ENCODE measurements around the gene PTGR2.
A peak's percentile ranks its signal among the peaks of the same experiment; 100 is the strongest.
"Not testable (repeated sequence)": the region's sequence is repeated elsewhere in the genome, so short reads cannot be mapped to it uniquely, and the experiment has no call there.

PTGR2 gene

GRCh38 chr14:73833530-73834260 lies 17.9 kb upstream of the PTGR2 start:
- no peak for DNase-seq (ENCODE audit: low spot score)

GRCh38 chr14:73834261-73834625 lies 17.4 kb upstream of the PTGR2 start:
- no peak for DNase-seq (ENCODE audit: low spot score)

GRCh38 chr14:73838293-73839034 lies 13.2 kb upstream of the PTGR2 start:
- DNase-seq (ENCODE audit: low spot score) = not testable (repeated sequence)

GRCh38 chr14:73842201-73842600 lies 9.4 kb upstream of the PTGR2 start:
- DNase-seq (ENCODE audit: low spot score) = no peak

GRCh38 chr14:73842851-73843250 lies 8.8 kb upstream of the PTGR2 start:
- DNase-seq (ENCODE audit: low spot score) = no peak

GRCh38 chr14:73843296-73843695 lies 8.3 kb upstream of the PTGR2 start:
- DNase-seq (ENCODE audit: low spot score) = no peak

- DNase-seq (ENCODE audit: low spot score) = no peak
These were observed 4.7 kb upstream of the PTGR2 start for GRCh38 chr14:73846947-73847346.

- DNase-seq (ENCODE audit: low spot score) = peak; percentile 3
These were observed 631 bp upstream of the PTGR2 start for GRCh38 chr14:73851000-73851399.

GRCh38 chr14:73859145-73859544 lies 7.5 kb downstream of the PTGR2 start:
- no peak for DNase-seq (ENCODE audit: low spot score)

GRCh38 chr14:73861073-73861472 lies 9.4 kb downstream of the PTGR2 start:
- no peak for DNase-seq (ENCODE audit: low spot score)

GRCh38 chr14:73862480-73862879 lies 10.8 kb downstream of the PTGR2 start:
- DNase-seq (ENCODE audit: low spot score) = no peak

- no peak for DNase-seq (ENCODE audit: low spot score)
These were observed 11.6 kb downstream of the PTGR2 start for GRCh38 chr14:73863209-73863608.

- DNase-seq (ENCODE audit: low spot score) = no peak
These were observed 14.0 kb downstream of the PTGR2 start for GRCh38 chr14:73865534-73866113.

- not testable (repeated sequence) for DNase-seq (ENCODE audit: low spot score)
These were observed 18.1 kb downstream of the PTGR2 start for GRCh38 chr14:73869754-73870153.

GRCh38 chr14:73870525-73871235 lies 19.0 kb downstream of the PTGR2 start:
- no peak for DNase-seq (ENCODE audit: low spot score)

- no peak for DNase-seq (ENCODE audit: low spot score)
These were observed 22.0 kb downstream of the PTGR2 start for GRCh38 chr14:73873660-73874059.

GRCh38 chr14:73877790-73878189 lies 26.2 kb downstream of the PTGR2 start:
- no peak for DNase-seq (ENCODE audit: low spot score)

GRCh38 chr14:73878436-73878835 lies 26.8 kb downstream of the PTGR2 start:
- DNase-seq (ENCODE audit: low spot score) = no peak

GRCh38 chr14:73879027-73879426 lies 27.4 kb downstream of the PTGR2 start:
- DNase-seq (ENCODE audit: low spot score) = no peak

GRCh38 chr14:73884438-73885190 lies 33.0 kb downstream of the PTGR2 start:
- DNase-seq (ENCODE audit: low spot score) = no peak

GRCh38 chr14:73886449-73887317 lies 35.1 kb downstream of the PTGR2 start, which contains the start of gene ZNF410:
TSS of gene ZNF410 (plus strand) at chr14:73886859. CDS start at chr14:73892176, 5,317 bp downstream.
- peak; percentile 87 for DNase-seq (ENCODE audit: low spot score)

All from NAMALWA (cell line).